Activated gamma-delta T cell (primary cell): ENCODE results near the gene LARP1B.
"Not testable (repeated sequence)": the region's sequence is repeated elsewhere in the genome, so short reads cannot be mapped to it uniquely, and the experiment has no call there.

Source experiments
- DNase-seq: peaks from one replicate; lab custom pipeline; 2025; lab: John Stamatoyannopoulos, UW

LARP1B gene

GRCh38 chr4:128135391-128135790 lies 74.3 kb downstream of the LARP1B start:
- no peak for DNase-seq

GRCh38 chr4:128141866-128142265 lies 80.8 kb downstream of the LARP1B start:
- no peak for DNase-seq

GRCh38 chr4:128145727-128146126 lies 84.6 kb downstream of the LARP1B start:
- no peak for DNase-seq

- no peak for DNase-seq
Measured at GRCh38 chr4:128153800-128154199, 92.7 kb downstream of the LARP1B start.

- DNase-seq, result no peak
Measured at GRCh38 chr4:128155231-128155855, 94.2 kb downstream of the LARP1B start.

GRCh38 chr4:128155874-128156456 lies 94.9 kb downstream of the LARP1B start:
- DNase-seq, result no peak

- DNase-seq, result not testable (repeated sequence)
Measured at GRCh38 chr4:128156472-128156871, 95.4 kb downstream of the LARP1B start.

- DNase-seq, result no peak
Measured at GRCh38 chr4:128158894-128159293, 97.8 kb downstream of the LARP1B start.

- DNase-seq, result no peak
Measured at GRCh38 chr4:128159967-128160366, 98.9 kb downstream of the LARP1B start.

- DNase-seq, result no peak
Measured at GRCh38 chr4:128161138-128161537, 100.0 kb downstream of the LARP1B start.

GRCh38 chr4:128162434-128162833 lies 101.3 kb downstream of the LARP1B start:
- DNase-seq, result no peak

- DNase-seq, result no peak
Measured at GRCh38 chr4:128163177-128164117, 102.3 kb downstream of the LARP1B start.

GRCh38 chr4:128166982-128167381 lies 105.9 kb downstream of the LARP1B start:
- DNase-seq, result no peak

- DNase-seq, result no peak
Measured at GRCh38 chr4:128168701-128169100, 107.6 kb downstream of the LARP1B start.

GRCh38 chr4:128169245-128169644 lies 108.1 kb downstream of the LARP1B start:
- DNase-seq, result no peak

- DNase-seq, result no peak
Measured at GRCh38 chr4:128176643-128177042, 115.5 kb downstream of the LARP1B start.

- no peak for DNase-seq
Measured at GRCh38 chr4:128177498-128177897, 116.4 kb downstream of the LARP1B start.

- DNase-seq, result no peak
Measured at GRCh38 chr4:128186623-128187022, 125.5 kb downstream of the LARP1B start.

GRCh38 chr4:128191115-128191781 lies 130.1 kb downstream of the LARP1B start:
- DNase-seq, result no peak

GRCh38 chr4:128220286-128221235 lies 159.4 kb downstream of the LARP1B start:
- no peak for DNase-seq

GRCh38 chr4:128221586-128221985 lies 160.5 kb downstream of the LARP1B start:
- DNase-seq, result no peak
